ENCODE measurements around the gene NDUFS2.

DNA sequence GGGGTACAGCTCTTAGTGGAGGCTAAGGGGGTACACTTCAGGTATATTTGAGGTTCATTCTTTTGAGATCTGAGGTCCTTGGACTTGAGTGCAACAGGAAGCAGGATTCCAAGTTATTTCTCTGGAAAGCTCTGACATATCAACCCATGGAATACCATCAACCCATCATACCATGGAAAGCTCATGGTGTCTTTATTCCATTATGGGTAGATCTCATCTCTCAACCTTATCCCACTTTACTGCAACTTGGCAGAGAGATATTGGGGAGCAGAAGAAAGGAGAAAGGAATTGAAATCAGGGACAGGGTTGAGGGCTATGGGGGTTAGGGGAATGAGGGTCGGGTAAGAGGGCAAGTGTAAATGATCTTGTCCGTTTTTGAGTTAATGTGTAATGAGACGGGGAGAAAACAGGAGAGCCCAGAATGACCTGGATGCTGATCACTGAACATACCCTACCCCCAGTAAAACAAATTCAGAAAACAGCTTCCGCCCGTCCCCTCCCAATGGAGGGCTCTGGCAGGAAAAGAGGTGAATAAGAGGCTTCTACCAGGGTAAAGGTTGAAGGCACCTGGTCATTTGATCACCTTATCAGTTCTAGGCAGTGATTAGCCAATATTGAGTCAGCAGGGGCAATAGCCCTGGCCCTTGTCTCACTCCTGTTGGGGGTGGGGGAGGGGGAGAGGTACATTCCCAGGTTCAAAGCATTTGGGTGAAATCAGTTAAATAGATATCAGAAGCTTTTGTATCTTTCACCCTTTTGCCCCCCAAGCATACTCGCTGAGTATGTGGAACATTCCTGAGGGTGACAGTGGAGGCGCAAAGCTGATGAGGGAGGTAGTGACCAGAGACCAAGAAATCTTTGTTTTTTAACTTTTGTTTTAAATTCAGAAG, 21.9 kb downstream of the NDUFS2 start:
- TF ChIP-seq, protein P1, sequence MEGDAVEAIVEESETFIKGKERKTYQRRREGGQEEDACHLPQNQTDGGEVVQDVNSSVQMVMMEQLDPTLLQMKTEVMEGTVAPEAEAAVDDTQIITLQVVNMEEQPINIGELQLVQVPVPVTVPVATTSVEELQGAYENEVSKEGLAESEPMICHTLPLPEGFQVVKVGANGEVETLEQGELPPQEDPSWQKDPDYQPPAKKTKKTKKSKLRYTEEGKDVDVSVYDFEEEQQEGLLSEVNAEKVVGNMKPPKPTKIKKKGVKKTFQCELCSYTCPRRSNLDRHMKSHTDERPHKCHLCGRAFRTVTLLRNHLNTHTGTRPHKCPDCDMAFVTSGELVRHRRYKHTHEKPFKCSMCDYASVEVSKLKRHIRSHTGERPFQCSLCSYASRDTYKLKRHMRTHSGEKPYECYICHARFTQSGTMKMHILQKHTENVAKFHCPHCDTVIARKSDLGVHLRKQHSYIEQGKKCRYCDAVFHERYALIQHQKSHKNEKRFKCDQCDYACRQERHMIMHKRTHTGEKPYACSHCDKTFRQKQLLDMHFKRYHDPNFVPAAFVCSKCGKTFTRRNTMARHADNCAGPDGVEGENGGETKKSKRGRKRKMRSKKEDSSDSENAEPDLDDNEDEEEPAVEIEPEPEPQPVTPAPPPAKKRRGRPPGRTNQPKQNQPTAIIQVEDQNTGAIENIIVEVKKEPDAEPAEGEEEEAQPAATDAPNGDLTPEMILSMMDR (IDR thresholded peaks at IDR 0.05) = no peak
- no peak for TF ChIP-seq POLR2A (IDR thresholded peaks at IDR 0.05)

Data from lower leg skin (tissue), 3 donors.